ENCODE results near the gene OR10G2. TPM values are rescaled to one million over a fixed set of nuclear protein-coding genes. Genes with fewer than 3 reads are reported as not detected.

OR10G2 gene
- total RNA-seq: not detected in 2 replicates

GRCh38 chr14:21634840-21635239 lies at the start of gene OR10G2:
Gene OR10G2 (minus strand): TSS chr14:21634940. CDS start chr14:21634842, 98 bp downstream.

GRCh38 chr14:21673718-21674117 lies 39.0 kb upstream of the OR10G2 start, which contains the start of gene OR4E1:
Gene OR4E1 (minus strand): TSS chr14:21673818. CDS start chr14:21670935, 2,883 bp downstream.

GRCh38 chr14:21653331-21653885 lies 18.7 kb upstream of the OR10G2 start, which contains the start of gene OR4E2:
Gene OR4E2 (plus strand): TSS chr14:21653835. CDS start chr14:21665083, 11,248 bp downstream.

Other genes starting within 250 kb of the OR10G2 start
- gene CHD8, start 178.8 kb downstream of the OR10G2 start, total RNA-seq: 37.3 and 40.3 TPM in 2 replicates
- 19.0 and 29.4 TPM in 2 replicates for gene RAB2B, start 158.0 kb downstream of the OR10G2 start, total RNA-seq
- gene TOX4, start 157.7 kb downstream of the OR10G2 start, total RNA-seq: 45.1 and 54.9 TPM in 2 replicates
- 35.6 and 39.7 TPM in 2 replicates for gene METTL3, start 123.6 kb downstream of the OR10G2 start, total RNA-seq
- 4.7 and 11.0 TPM in 2 replicates for gene SALL2, start 108.6 kb downstream of the OR10G2 start, total RNA-seq
- gene OR10G3, start 54.9 kb downstream of the OR10G2 start, total RNA-seq: not detected in 2 replicates
- gene OR4E2, start 18.9 kb upstream of the OR10G2 start, total RNA-seq: not detected in 2 replicates
- gene OR4E1, start 38.9 kb upstream of the OR10G2 start, total RNA-seq: not detected in 2 replicates

Measured in cardiac atrium fibroblast (primary cell).